HEK293T (cell line): ENCODE measurements around the gene FHOD3.

Source experiments
- ARNT ChIP-seq: fragments of 450-650 bp; IDR thresholded peaks from 2 replicates; pipeline ENCODE4 v1.6.1; 2017; ENCODE audit warnings: mild to moderate bottlenecking
- BHLHE40 ChIP-seq: fragments of 450-650 bp; IDR thresholded peaks from 2 replicates; pipeline ENCODE4 v1.6.1; 2016; ENCODE audit warnings: mild to moderate bottlenecking, moderate library complexity, borderline replicate concordance
- CTBP1 ChIP-seq: fragments of 450-650 bp; IDR thresholded peaks from 2 replicates; pipeline ENCODE4 v1.6.1; 2016; ENCODE audit warnings: borderline replicate concordance
- ELF4 ChIP-seq: fragments of 450-650 bp; IDR thresholded peaks from 2 replicates; pipeline ENCODE4 v1.6.1; 2017; ENCODE audit warnings: antibody characterized with exemption
- FOXA1 ChIP-seq: fragments of 450-650 bp; IDR thresholded peaks from 2 replicates; pipeline ENCODE4 v1.6.1; 2016; ENCODE audit warnings: mild to moderate bottlenecking
- FOXM1 ChIP-seq: fragments of 450-650 bp; IDR thresholded peaks from 2 replicates; pipeline ENCODE4 v1.6.1; 2017; ENCODE audit warnings: mild to moderate bottlenecking, borderline replicate concordance
- HDGF ChIP-seq: fragments of 450-650 bp; IDR thresholded peaks from 2 replicates; pipeline ENCODE4 v1.6.1; 2017; ENCODE audit warnings: antibody characterized with exemption, borderline replicate concordance
- L3MBTL2 ChIP-seq: fragments of 450-650 bp; conservative IDR thresholded peaks from 2 replicates; pipeline ENCODE4 v1.6.1; 2016; ENCODE audit warnings: mild to moderate bottlenecking
- LEF1 ChIP-seq: fragments of 450-650 bp; IDR thresholded peaks from 2 replicates; pipeline ENCODE4 v1.6.1; 2017; ENCODE audit warnings: mild to moderate bottlenecking, borderline replicate concordance
- NFRKB ChIP-seq: fragments of 450-650 bp; IDR thresholded peaks from 2 replicates; pipeline ENCODE4 v1.6.1; 2016; ENCODE audit warnings: mild to moderate bottlenecking, moderate library complexity
- SP1 ChIP-seq: fragments of 450-650 bp; IDR thresholded peaks from 2 replicates; pipeline ENCODE4 v1.6.1; 2017
- SUZ12 ChIP-seq: fragments of 450-650 bp; IDR thresholded peaks from 2 replicates; pipeline ENCODE4 v1.6.1; 2016; ENCODE audit warnings: mild to moderate bottlenecking
- TARDBP ChIP-seq: fragments of 450-650 bp; IDR thresholded peaks from 2 replicates; pipeline ENCODE4 v1.6.1; 2016
- ZNF384 ChIP-seq: fragments of 450-650 bp; IDR thresholded peaks from 2 replicates; pipeline ENCODE4 v1.6.1; 2016

- no peak for TF ChIP-seq ARNT
- TF ChIP-seq FOXM1 = no peak
- no peak for TF ChIP-seq HDGF
- no peak for TF ChIP-seq SP1
- no peak for TF ChIP-seq SUZ12
- no peak for TF ChIP-seq FOXA1
- no peak for TF ChIP-seq TARDBP
- no peak for TF ChIP-seq L3MBTL2
- no peak for TF ChIP-seq CTBP1
- TF ChIP-seq NFRKB = no peak
- TF ChIP-seq BHLHE40 = no peak
- TF ChIP-seq ELF4 = no peak
- no peak for TF ChIP-seq ZNF384
- TF ChIP-seq LEF1 = no peak
These were observed 375.9 kb downstream of the FHOD3 start for GRCh38 chr18:36673452-36673851.
